GM19468 (cell line): ENCODE results near the gene DBH.

ENCODE experiments used
- ATAC-seq: cut with Tn5 transposase; IDR thresholded peaks from one replicate; pipeline ENCODE4 v1.9.1; 2021; ENCODE audit warnings: mild to moderate bottlenecking, moderate library complexity, moderate number of reproducible peaks; ENCODE audit not compliant: unreplicated experiment; ENCODE audit errors: extremely low read depth

Gene DBH

DNA sequence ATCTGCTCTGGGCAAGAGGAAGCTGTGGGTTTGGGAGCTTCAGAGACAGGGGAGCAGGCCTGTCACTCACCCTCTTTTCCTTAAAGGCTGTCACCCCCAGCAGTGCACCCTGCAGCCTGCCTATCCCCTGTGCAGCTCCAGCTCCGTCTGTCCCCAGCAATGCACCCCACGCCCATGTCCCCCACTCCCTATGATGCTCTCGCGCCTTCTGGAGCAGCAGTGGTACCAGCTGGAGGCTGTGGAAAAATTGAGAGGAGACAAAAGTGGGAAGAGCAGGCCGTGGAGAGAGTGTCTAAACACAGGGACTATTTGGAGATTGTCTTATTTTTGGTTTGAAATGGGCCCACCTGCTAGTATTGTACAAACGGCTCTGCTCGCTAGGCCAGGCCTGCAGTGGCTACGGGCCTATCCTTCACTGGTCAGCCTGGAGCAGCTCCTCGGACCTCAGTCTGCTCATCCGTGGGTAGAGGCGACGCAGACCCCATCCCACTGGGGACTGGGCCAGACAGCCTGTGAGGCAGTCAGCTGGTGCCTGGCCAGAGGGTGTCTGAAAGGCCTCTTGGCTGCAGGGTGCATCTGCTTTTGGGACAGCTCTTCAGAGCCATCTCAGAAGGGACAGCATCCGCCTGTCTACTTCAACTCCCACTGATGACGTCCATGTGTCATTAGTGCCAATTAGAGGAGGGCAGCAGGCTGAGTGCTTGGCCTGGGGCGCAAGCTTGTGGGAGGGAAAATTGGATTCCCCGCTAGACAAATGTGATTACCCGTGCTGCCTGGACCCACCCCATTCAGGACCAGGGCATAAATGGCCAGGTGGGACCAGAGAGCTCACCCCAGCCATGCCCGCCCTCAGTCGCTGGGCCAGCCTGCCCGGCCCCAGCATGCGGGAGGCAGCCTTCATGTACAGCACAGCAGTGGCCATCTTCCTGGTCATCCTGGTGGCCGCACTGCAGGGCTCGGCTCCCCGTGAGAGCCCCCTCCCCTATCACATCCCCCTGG lies at the start of gene DBH:
TSS of gene DBH (plus strand) at position 831 of the 999 bp plus-strand sequence. CDS start at position 840, 9 bp downstream.
- no peak for ATAC-seq

GRCh38 chr9:133587051-133587450 lies 49.1 kb upstream of the DBH start:
- ATAC-seq, result no peak

- ATAC-seq, result no peak
These were observed 48.7 kb upstream of the DBH start for GRCh38 chr9:133587466-133587865.

GRCh38 chr9:133589454-133590227 lies 46.5 kb upstream of the DBH start:
- ATAC-seq, result no peak

- no peak for ATAC-seq
These were observed 45.8 kb upstream of the DBH start for GRCh38 chr9:133590231-133590855.

- ATAC-seq, result no peak
These were observed 44.9 kb upstream of the DBH start for GRCh38 chr9:133591116-133591910.

DNA sequence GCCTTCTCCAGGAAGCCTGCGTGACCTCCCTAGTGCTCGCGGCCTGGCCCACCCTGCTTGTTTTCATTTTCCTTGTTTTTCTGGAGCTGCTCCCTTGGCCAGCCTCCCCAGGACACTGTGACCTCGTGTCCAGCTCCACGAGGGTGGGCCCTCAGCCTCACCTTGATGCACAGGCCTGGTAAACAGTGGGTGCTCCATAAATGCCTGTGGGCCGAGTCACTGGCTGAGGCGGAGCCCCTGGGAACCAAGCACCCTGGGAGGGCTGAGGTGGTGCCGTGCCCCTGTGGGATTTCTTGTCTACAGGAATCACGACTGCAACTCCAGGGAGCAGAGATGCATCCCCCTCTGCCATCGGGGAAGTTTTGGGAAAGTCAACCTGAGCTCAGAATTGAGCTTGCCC lies 44.2 kb upstream of the DBH start:
- ATAC-seq, result no peak

- no peak for ATAC-seq
These were observed 43.3 kb upstream of the DBH start for GRCh38 chr9:133592731-133593409.

DNA sequence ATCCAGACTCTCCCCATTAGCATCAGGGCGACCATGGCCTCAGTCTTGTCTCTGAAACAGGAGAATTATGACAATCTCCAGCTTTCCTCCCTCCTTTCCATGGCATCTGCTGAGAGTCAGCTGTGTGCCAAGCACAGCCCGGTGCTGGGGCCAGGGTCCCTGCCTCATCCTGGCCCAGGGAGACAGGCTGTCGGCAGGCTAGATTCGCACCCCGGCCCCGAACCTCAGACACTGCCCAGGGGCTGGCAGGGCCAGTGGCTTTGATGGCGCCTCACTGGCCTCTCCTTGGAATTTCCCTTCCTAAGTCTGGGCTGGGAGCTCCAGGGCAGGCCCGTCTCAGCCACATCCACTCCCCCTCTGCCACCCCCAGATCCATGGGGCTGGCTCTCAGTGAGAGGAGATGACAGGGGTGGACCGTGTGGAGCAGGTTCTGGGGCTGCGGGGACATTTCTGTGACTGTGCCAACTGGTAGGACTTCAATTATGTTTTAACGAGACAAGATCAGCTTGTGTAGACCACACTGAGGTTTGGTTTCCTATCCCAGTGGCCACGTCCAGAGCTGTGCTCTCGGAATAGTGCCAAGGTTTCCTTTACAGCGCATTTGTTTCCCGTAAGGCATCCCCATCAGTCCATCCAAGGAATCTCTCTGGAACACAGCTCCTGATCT lies 42.4 kb upstream of the DBH start:
- no peak for ATAC-seq

GRCh38 chr9:133594310-133594709 lies 41.9 kb upstream of the DBH start:
- no peak for ATAC-seq

DNA sequence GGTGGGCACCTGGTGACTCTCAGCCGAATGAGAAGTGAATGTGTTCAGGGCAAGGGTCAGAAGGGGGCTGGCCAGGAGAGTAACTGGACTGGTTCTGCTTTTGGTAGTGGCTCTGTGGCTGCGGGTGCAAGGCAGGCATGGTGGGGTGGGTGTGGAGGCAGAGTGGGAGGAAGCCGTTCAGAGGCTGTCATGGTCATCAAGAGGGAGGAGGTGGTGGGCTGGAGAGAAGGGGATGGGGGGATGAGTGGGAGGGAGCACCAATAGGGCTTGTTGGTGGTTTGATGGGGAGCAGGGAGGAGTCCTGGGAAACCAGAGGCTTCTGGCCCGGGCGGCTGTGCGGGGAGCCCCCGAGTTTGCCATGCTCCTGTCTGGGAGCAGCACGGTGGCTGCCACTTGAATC lies 40.3 kb upstream of the DBH start:
- no peak for ATAC-seq

GRCh38 chr9:133597316-133597957 lies 38.7 kb upstream of the DBH start:
- no peak for ATAC-seq

DNA sequence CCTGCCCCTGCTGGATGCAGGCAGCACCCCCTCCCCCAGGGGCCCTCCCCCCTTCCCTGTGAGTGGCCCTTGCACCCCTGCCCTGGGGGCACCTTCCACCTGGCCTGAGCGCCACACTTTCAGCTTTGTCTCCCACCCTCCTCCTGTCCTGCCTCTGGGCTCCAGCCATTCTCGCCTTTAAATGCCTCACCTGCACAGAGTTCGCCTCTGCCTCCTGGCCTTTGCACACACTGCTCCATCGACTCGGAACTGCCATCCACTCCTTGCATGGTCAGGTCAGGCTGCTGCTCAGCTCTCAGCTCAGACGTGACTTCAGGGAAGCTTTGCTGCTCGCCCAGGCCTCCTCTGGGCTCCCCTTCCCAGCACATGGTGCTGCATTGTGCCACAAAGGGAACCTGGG lies 37.2 kb upstream of the DBH start:
- ATAC-seq, result no peak

GRCh38 chr9:133599470-133600173 lies 36.5 kb upstream of the DBH start:
- ATAC-seq, result no peak

GRCh38 chr9:133600739-133601138 lies 35.4 kb upstream of the DBH start:
- no peak for ATAC-seq

GRCh38 chr9:133601746-133602145 lies 34.4 kb upstream of the DBH start:
- no peak for ATAC-seq

DNA sequence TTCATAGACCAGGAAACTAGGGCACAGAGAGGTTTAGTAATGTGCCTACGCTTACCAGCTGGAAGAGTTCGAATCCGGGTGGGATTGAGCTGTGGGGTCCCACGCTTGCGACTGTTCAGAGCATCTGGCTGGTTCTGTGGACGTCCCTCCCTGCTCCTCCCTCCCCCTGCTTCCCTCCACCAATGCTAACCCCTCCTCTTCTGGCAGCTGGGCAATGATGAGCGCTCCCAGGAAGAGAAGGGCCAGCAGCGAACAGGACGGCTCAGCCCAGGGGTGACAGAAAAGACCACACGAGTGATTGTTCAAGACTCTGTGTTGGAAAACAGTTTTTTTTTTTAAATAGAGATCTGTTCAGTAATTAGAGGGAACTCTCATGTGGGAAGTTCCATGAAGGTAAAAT lies 33.9 kb upstream of the DBH start:
- no peak for ATAC-seq
